Type B pancreatic cell (in vitro differentiated cells): ENCODE measurements around the gene LRRC37A3. TPM values are rescaled to one million over a fixed set of nuclear protein-coding genes. Genes with fewer than 3 reads are reported as not detected.
A peak's percentile ranks its signal among the peaks of the same experiment; 100 is the strongest.

ENCODE experiments used
- DNase-seq: peaks from one replicate; pipeline ENCODE4 v3.0.0; 2021; ENCODE audit warnings: mixed read lengths; ENCODE audit not compliant: unreplicated experiment; ENCODE audit errors: extremely low spot score
- H3K27ac Mint-ChIP-seq: 2 replicates; pipeline ENCODE4 v1.8.0; 2021; ENCODE audit warnings: mild to moderate bottlenecking, mixed read lengths
- H3K27me3 Mint-ChIP-seq: 2 replicates; pipeline ENCODE4 v1.8.0; 2021; ENCODE audit warnings: mixed read lengths
- H3K36me3 Mint-ChIP-seq: 2 replicates; pipeline ENCODE4 v1.8.0; 2021; ENCODE audit warnings: mixed read lengths
- H3K4me1 Mint-ChIP-seq: one replicate; pipeline ENCODE4 v1.8.0; 2021; ENCODE audit warnings: mixed read lengths; ENCODE audit not compliant: unreplicated experiment
- H3K4me3 Mint-ChIP-seq: 2 replicates; pipeline ENCODE4 v1.8.0; 2021; ENCODE audit warnings: mild to moderate bottlenecking, mixed read lengths
- H3K9me3 Mint-ChIP-seq: 2 replicates; pipeline ENCODE4 v1.8.0; 2021; ENCODE audit warnings: mixed read lengths
- total RNA-seq: library from RNA; stranded (reverse); gene quantifications from 2 replicates; pipeline ENCODE4 v1.2.1, GENCODE V29; 2021; ENCODE audit warnings: low replicate concordance
- TF ChIP-seq, protein P1 (sequence below): fragments of 200-600 bp; sonication (generic); conservative IDR thresholded peaks from 2 replicates; pipeline ENCODE4 v1.5.0; 2021; ENCODE audit warnings: antibody characterized with exemption, mild to moderate bottlenecking

Gene LRRC37A3
- total RNA-seq, 1 donor from 2014 or later: 21.1 TPM

DNA sequence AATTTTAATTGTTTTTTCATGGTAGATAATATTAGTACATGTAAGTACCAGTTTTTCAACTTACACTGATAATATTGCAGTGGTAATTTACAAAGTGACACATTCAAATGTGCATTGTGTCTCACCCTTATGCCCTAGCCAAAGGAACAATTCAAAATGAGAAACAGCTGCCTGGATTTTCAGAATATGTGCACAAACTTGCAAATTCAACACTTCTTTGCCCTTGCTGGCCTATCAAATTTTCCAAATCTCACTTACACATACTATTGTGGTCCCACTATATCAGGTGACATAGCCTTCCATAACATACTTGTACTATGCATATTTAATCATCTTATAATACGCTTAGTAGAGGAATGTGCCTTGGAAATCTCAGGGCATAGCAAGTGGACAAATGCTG, 32.6 kb upstream of the LRRC37A3 start:
- H3K27ac Mint-ChIP-seq: no peak overlapping the region
- H3K4me3 Mint-ChIP-seq: no peak overlapping the region
- no peaks in the 10 kb centered on the region for H3K9me3 Mint-ChIP-seq
- DNase-seq: no peak
- no peaks in the 10 kb centered on the region for H3K36me3 Mint-ChIP-seq
- H3K27me3 Mint-ChIP-seq: no peaks in the 10 kb centered on the region
- H3K4me1 Mint-ChIP-seq: no peaks in the 10 kb centered on the region
- TF ChIP-seq, protein P1, sequence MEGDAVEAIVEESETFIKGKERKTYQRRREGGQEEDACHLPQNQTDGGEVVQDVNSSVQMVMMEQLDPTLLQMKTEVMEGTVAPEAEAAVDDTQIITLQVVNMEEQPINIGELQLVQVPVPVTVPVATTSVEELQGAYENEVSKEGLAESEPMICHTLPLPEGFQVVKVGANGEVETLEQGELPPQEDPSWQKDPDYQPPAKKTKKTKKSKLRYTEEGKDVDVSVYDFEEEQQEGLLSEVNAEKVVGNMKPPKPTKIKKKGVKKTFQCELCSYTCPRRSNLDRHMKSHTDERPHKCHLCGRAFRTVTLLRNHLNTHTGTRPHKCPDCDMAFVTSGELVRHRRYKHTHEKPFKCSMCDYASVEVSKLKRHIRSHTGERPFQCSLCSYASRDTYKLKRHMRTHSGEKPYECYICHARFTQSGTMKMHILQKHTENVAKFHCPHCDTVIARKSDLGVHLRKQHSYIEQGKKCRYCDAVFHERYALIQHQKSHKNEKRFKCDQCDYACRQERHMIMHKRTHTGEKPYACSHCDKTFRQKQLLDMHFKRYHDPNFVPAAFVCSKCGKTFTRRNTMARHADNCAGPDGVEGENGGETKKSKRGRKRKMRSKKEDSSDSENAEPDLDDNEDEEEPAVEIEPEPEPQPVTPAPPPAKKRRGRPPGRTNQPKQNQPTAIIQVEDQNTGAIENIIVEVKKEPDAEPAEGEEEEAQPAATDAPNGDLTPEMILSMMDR: no peak

DNA sequence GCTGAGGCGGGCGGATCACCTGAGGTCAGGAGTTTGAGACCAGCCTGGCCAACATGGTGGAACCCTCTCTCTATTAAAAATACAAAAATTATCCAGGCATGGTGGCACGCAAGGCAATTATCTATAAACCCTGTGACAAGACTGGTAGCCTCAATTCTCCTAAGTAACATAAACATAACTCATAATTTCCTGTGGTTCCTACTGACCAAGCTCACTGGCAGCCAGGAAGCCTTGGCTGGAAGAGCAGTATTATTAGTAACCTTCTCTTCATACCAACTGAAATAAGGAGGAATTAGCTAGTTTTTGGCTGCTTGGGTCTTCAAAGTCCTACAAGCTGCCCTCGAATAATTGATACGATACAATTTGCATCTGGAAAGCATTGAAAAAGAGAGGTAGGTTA, 31.6 kb upstream of the LRRC37A3 start:
- Mint-ChIP-seq H3K27ac (no peak overlapping the region), H3K27me3 (no peaks in the 10 kb centered on the region), H3K36me3 (no peaks in the 10 kb centered on the region), H3K4me3 (no peak overlapping the region), H3K9me3 (no peaks in the 10 kb centered on the region), H3K4me1 (no peaks in the 10 kb centered on the region)
- TF ChIP-seq, protein P1: no peak
- DNase-seq: no peak

DNA sequence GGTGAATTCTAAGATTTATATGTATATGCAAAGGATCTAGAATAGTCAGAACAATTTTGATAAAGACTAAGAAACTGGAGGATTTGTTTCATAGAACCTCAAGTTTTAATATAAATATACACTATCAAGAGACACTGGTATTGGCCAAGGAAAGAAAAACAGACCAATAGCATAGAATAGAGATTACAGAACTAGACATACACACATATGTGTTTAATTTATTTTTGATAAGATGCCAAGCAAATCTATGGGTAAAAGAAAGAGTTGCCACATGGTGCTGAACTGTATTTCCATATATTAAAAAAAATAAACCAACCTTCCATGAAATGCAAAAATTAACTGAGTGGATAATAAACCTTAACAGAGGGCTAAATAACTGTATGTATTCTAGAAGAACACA, 27.9 kb upstream of the LRRC37A3 start:
- Mint-ChIP-seq H3K9me3 (no peaks in the 10 kb centered on the region), H3K27me3 (no peaks in the 10 kb centered on the region), H3K4me1 (no peaks in the 10 kb centered on the region), H3K4me3 (no peak overlapping the region), H3K27ac (no peak overlapping the region), H3K36me3 (no peaks in the 10 kb centered on the region)
- DNase-seq: no peak
- TF ChIP-seq, protein P1: no peak

DNA sequence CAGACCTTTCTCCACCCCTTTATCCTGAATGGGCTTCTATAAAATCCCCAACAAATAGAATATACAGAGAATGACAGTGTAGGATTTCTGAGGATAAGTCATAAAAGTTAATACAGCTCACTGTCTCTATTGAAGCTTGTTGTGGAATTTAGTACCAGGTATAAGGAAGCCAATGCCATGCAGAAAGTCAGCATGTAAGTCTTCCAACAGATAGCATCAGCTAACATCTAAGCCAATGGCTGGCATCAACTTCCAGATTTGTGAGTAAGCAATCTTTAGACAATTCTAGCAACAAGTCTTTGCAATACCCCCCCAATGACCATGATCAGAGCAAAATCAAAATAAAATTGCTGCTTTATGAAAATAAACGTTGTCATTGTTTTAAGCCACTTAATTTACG, 22.5 kb upstream of the LRRC37A3 start:
- Mint-ChIP-seq H3K27me3 (no peaks in the 10 kb centered on the region), H3K36me3 (no peaks in the 10 kb centered on the region), H3K4me3 (no peak overlapping the region), H3K9me3 (no peaks in the 10 kb centered on the region), H3K4me1 (no peaks in the 10 kb centered on the region), H3K27ac (no peak overlapping the region)
- DNase-seq: no peak
- TF ChIP-seq, protein P1: no peak

DNA sequence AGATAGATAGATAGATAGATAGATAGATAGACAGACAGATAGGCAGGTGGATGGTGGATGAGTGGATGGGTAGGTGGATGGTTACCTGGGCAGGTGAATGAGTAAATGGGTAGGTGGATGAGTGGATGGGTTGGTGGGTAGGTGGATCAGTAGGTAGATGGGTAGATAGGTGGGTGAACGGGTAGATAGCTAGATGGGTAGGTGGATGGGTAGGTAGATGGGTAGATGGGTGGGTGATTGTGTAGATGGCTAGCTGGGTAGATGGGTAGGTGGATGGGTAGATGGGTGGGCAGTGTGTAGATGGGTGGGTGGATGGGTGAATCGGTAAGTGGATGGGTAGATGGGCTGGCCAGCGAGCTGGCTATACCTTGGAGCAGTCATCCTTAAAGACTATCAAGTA, 21.8 kb upstream of the LRRC37A3 start:
- no peak overlapping the region for H3K4me3 Mint-ChIP-seq
- no peak for DNase-seq
- H3K27me3 Mint-ChIP-seq: no peaks in the 10 kb centered on the region
- no peaks in the 10 kb centered on the region for H3K4me1 Mint-ChIP-seq
- no peak overlapping the region for H3K27ac Mint-ChIP-seq
- no peaks in the 10 kb centered on the region for H3K36me3 Mint-ChIP-seq
- H3K9me3 Mint-ChIP-seq: no peaks in the 10 kb centered on the region
- TF ChIP-seq, protein P1: no peak

DNA sequence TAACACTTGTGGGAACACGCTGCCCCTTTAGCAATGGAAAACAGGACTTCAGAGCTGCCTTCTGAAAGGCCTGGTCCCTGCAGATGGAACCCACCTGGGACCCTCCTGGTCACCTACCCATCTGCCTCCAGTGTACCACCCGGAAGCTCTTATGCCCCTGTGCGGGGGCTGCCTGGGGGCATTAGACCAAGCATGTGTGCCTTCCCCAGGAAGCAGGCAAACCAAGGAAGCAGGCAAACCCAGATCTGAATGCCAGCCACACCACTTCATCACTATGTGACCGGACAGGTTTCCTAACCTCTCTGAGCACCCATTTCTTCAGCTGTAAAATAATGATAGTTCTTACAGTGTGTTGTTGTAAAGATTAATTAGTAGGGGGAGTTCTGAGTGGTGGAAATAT, 20.8 kb upstream of the LRRC37A3 start:
- Mint-ChIP-seq H3K9me3 (no peaks in the 10 kb centered on the region), H3K4me3 (peak overlapping the region; percentile 31), H3K4me1 (no peaks in the 10 kb centered on the region), H3K27ac (peak overlapping the region; percentile 96), H3K27me3 (no peaks in the 10 kb centered on the region), H3K36me3 (no peaks in the 10 kb centered on the region)
- TF ChIP-seq, protein P1: no peak
- no peak for DNase-seq
